K562 (cell line): ENCODE data around the gene C16orf86. TPM values are rescaled to one million over a fixed set of nuclear protein-coding genes. Genes with fewer than 3 reads are reported as not detected.

ENCODE experiments used
- ADNP ChIP-seq: fragments of 200-800 bp; sonication (Bioruptor generic); IDR thresholded peaks from 2 replicates; pipeline ENCODE4 v1.6.1; 2016; ENCODE audit warnings: missing genetic modification characterization, missing compliant biosample characterization
- CREB1 ChIP-seq, 2 experiments: sonication (generic) in 1 of 2; formaldehyde crosslinking in 1 of 2; IDR thresholded peaks; 2 replicates each; pipeline versions ENCODE4 v1.6.1 to v1.8.0; 2012 to 2022; ENCODE audit warnings: inconsistent platforms in 1 of 2, mild to moderate bottlenecking in 1 of 2, missing genetic modification reagents in 1 of 2, moderate library complexity in 1 of 2
- NFYB ChIP-seq: IDR thresholded peaks from 2 replicates; pipeline ENCODE4 v1.6.1; 2011; ENCODE audit warnings: mild to moderate bottlenecking, moderate library complexity; ENCODE audit not compliant: insufficient read length; ENCODE audit errors: extremely low read depth
- PHF8 ChIP-seq: fragments of 200-600 bp; sonication (generic); IDR thresholded peaks from 2 replicates; pipeline ENCODE4 v1.6.1; 2012; ENCODE audit warnings: mixed run types, mild to moderate bottlenecking, inconsistent platforms, low read length, moderate library complexity, borderline replicate concordance
- POU5F1 ChIP-seq: fragments of 150-350 bp; IDR thresholded peaks from 2 replicates; pipeline ENCODE4 v1.6.1; 2014; ENCODE audit warnings: borderline replicate concordance, low read length, low read depth, mild to moderate bottlenecking; ENCODE audit not compliant: partially characterized antibody
- PRMT5 ChIP-seq: sonication (generic); formaldehyde crosslinking; IDR thresholded peaks from 2 replicates; pipeline ENCODE4 v1.5.0; 2020; ENCODE audit warnings: missing genetic modification reagents
- ZBTB7A ChIP-seq: IDR thresholded peaks from 2 replicates; pipeline ENCODE4 v1.6.1; 2011; ENCODE audit warnings: low read depth, mild to moderate bottlenecking, low read length, moderate library complexity, borderline replicate concordance; ENCODE audit not compliant: control insufficient read depth
- polyA plus RNA-seq, 8 experiments: library from polyadenylated mRNA; depleted of rRNA in 4 of 8; stranded (reverse) in 5 of 8; unstranded in 3 of 8; fragments of >200 nt; fragmentation: Nextera tagmentation in 2 of 8; fragmentation: Illumina TruSeq in 1 of 8; extraction: Ambion mirVana in 2 of 8; extraction: Trizol in 1 of 8; gene quantifications; 2 replicates each; pipeline versions ENCODE4 v1.2.1 to v1.2.3, GENCODE V29; 2011 to 2014; ENCODE audit warnings: inconsistent platforms in 1 of 8, missing spikeins in 1 of 8
- total RNA-seq, 7 experiments: library from RNA; depleted of rRNA in 6 of 7; stranded (reverse); fragments of >200 nt in 6 of 7; fragmentation: Illumina TruSeq in 2 of 7; extraction: Trizol in 2 of 7; gene quantifications; 2 replicates each; pipeline versions ENCODE4 v1.2.1 to v1.2.3, GENCODE V29; 2011 to 2021; ENCODE audit warnings: low replicate concordance in 1 of 7
- TF ChIP-seq, protein P1 (sequence below), 3 experiments: fragments of 200-800 bp in 1 of 3; fragments of 250-450 bp in 1 of 3; fragments of 450-650 bp in 1 of 3; sonication (Bioruptor Pico) in 1 of 3; sonication (Bioruptor generic) in 1 of 3; formaldehyde crosslinking in 1 of 3; IDR thresholded peaks; 2 replicates each; pipeline versions ENCODE4 v1.6.1 to v1.8.0; 2016 to 2022; ENCODE audit warnings: mild to moderate bottlenecking in 2 of 3, missing genetic modification characterization in 2 of 3, missing compliant biosample characterization in 1 of 3, moderate library complexity in 1 of 3
- TF ChIP-seq, protein P2 (sequence below): sonication (generic); formaldehyde crosslinking; IDR thresholded peaks from 2 replicates; pipeline ENCODE4 v1.8.1; 2022; ENCODE audit warnings: missing genetic modification reagents
- TF ChIP-seq, protein P3 (sequence below), 2 experiments: fragments of 200-800 bp in 1 of 2; sonication (Bioruptor generic) in 1 of 2; sonication (generic) in 1 of 2; formaldehyde crosslinking in 1 of 2; IDR thresholded peaks in 1 of 2; conservative IDR thresholded peaks in 1 of 2; 2 replicates each; pipeline versions ENCODE4 v1.5.0 to v1.6.1; 2016 to 2020; ENCODE audit warnings: missing compliant biosample characterization in 1 of 2, missing genetic modification characterization in 1 of 2, missing genetic modification reagents in 1 of 2
- TF ChIP-seq, protein P4 (sequence below): sonication (generic); formaldehyde crosslinking; IDR thresholded peaks from 2 replicates; pipeline ENCODE4 v1.8.1; 2023; ENCODE audit warnings: mild to moderate bottlenecking, missing genetic modification reagents

The C16orf86 gene
- total and polyA plus RNA-seq, 9 of the 15 experiments (the other 6 are each of a cell fraction or from before 2014, with no cell fraction given) = 0.13 to 1.2 (median 0.27) TPM; not detected in 3

DNA sequence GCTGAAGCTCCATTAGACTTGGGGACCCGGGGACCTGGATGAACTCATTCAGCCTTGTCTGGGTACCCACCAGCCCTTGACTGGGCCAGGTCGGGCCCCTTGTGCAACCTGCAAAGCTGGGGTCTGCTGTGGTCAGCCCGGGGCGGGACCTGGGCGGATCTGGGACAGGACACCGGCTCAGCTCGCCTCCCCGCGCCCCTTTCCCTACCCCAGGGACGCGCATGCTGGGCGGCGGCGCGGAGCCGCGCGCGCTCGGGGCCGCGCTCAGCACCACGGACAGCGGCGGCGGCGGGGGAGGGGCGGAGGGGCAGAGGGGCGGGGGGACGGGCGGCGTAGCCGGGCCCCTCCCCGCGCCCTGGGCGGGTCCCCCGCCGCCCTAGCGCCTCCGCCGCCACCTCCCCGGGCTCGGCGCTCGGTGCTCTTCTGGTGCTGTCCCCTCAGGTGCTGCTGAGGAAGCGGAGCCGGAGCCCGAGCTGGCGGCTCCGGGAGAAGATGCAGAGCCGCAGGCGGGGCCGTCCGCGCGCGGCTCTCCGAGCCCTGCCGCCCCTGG, 14.0 kb upstream of the C16orf86 start (continued):
- TF ChIP-seq, protein P1, sequence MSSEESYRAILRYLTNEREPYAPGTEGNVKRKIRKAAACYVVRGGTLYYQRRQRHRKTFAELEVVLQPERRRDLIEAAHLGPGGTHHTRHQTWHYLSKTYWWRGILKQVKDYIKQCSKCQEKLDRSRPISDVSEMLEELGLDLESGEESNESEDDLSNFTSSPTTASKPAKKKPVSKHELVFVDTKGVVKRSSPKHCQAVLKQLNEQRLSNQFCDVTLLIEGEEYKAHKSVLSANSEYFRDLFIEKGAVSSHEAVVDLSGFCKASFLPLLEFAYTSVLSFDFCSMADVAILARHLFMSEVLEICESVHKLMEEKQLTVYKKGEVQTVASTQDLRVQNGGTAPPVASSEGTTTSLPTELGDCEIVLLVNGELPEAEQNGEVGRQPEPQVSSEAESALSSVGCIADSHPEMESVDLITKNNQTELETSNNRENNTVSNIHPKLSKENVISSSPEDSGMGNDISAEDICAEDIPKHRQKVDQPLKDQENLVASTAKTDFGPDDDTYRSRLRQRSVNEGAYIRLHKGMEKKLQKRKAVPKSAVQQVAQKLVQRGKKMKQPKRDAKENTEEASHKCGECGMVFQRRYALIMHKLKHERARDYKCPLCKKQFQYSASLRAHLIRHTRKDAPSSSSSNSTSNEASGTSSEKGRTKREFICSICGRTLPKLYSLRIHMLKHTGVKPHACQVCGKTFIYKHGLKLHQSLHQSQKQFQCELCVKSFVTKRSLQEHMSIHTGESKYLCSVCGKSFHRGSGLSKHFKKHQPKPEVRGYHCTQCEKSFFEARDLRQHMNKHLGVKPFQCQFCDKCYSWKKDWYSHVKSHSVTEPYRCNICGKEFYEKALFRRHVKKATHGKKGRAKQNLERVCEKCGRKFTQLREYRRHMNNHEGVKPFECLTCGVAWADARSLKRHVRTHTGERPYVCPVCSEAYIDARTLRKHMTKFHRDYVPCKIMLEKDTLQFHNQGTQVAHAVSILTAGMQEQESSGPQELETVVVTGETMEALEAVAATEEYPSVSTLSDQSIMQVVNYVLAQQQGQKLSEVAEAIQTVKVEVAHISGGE (CRISPR knock-in tag; IDR thresholded peaks at IDR 0.05) = peak in 1 of 3 experiments; percentile 82; a peak in 2 of 6 replicates
- TF ChIP-seq PRMT5 (CRISPR knock-in tag) (peak; percentile 84; the same call in 1 of the 2 replicates), CREB1 (IDR thresholded peaks at IDR 0.05) (no peak), CREB1 (CRISPR knock-in tag; IDR thresholded peaks at IDR 0.05) (peak; percentile 8; the same call in 1 of the 2 replicates), NFYB (no peak), POU5F1 (no peak), PHF8 (no peak), ADNP (tag) (no peak), ZBTB7A (peak; percentile 76; the same call in 1 of the 2 replicates)
- TF ChIP-seq, protein P2, sequence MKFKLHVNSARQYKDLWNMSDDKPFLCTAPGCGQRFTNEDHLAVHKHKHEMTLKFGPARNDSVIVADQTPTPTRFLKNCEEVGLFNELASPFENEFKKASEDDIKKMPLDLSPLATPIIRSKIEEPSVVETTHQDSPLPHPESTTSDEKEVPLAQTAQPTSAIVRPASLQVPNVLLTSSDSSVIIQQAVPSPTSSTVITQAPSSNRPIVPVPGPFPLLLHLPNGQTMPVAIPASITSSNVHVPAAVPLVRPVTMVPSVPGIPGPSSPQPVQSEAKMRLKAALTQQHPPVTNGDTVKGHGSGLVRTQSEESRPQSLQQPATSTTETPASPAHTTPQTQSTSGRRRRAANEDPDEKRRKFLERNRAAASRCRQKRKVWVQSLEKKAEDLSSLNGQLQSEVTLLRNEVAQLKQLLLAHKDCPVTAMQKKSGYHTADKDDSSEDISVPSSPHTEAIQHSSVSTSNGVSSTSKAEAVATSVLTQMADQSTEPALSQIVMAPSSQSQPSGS (CRISPR knock-in tag) = no peak
- TF ChIP-seq, protein P3, sequence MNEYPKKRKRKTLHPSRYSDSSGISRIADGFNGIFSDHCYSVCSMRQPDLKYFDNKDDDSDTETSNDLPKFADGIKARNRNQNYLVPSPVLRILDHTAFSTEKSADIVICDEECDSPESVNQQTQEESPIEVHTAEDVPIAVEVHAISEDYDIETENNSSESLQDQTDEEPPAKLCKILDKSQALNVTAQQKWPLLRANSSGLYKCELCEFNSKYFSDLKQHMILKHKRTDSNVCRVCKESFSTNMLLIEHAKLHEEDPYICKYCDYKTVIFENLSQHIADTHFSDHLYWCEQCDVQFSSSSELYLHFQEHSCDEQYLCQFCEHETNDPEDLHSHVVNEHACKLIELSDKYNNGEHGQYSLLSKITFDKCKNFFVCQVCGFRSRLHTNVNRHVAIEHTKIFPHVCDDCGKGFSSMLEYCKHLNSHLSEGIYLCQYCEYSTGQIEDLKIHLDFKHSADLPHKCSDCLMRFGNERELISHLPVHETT (CRISPR knock-in tag; conservative IDR thresholded peaks at IDR 0.05 in 1 of 2, IDR thresholded peaks at IDR 0.05 in 1 of 2) = peak in 1 of 2 experiments; percentile 57; a peak in 1 of 4 replicates
- TF ChIP-seq, protein P4, sequence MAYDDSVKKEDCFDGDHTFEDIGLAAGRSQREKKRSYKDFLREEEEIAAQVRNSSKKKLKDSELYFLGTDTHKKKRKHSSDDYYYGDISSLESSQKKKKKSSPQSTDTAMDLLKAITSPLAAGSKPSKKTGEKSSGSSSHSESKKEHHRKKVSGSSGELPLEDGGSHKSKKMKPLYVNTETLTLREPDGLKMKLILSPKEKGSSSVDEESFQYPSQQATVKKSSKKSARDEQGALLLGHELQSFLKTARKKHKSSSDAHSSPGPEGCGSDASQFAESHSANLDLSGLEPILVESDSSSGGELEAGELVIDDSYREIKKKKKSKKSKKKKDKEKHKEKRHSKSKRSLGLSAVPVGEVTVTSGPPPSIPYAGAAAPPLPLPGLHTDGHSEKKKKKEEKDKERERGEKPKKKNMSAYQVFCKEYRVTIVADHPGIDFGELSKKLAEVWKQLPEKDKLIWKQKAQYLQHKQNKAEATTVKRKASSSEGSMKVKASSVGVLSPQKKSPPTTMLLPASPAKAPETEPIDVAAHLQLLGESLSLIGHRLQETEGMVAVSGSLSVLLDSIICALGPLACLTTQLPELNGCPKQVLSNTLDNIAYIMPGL (CRISPR knock-in tag) = 0 out of 2 replicates have a peak, but pooled peaks have one; percentile 55
